HG03457 (cell line): ENCODE measurements around the gene DNAJC4.

ENCODE experiments used
- ATAC-seq: cut with Tn5 transposase; IDR thresholded peaks from one replicate; pipeline ENCODE4 v1.9.1; 2021; ENCODE audit warnings: moderate number of reproducible peaks; ENCODE audit not compliant: unreplicated experiment

Gene DNAJC4

GRCh38 chr11:64227405-64227956 lies 2.9 kb upstream of the DNAJC4 start:
- no peak for ATAC-seq

DNA sequence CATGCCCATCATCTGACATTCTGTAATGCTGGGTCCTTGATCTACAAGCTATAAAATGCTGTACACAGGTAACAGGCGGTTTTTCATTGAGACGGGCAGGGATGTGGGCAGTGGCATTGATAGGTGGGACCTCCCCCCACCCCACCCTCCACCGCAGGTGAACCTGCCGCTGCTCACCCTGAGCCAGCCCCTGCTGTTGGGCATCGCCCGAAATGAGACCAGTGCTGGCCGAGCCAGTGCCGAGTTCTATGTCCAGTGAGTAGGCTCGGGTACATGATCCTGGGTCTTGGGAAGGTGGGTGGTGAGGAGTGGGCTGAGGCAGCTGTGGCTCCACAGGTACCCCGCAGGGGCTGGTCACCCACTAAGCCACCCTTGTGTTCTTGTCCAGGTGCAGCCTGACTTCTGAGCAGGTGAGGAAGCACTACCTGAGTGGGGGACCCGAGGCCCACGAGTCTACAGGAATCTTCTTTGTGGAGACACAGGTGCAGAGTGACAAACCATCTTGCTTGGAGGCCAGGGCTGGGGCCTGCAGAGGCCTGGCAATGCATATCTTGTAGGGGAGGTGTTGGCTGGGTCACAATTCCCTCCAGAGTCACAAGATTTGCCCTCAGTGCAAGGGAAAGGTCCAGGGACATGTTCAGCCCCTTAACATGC lies 1.1 kb upstream of the DNAJC4 start:
- no peak for ATAC-seq

DNA sequence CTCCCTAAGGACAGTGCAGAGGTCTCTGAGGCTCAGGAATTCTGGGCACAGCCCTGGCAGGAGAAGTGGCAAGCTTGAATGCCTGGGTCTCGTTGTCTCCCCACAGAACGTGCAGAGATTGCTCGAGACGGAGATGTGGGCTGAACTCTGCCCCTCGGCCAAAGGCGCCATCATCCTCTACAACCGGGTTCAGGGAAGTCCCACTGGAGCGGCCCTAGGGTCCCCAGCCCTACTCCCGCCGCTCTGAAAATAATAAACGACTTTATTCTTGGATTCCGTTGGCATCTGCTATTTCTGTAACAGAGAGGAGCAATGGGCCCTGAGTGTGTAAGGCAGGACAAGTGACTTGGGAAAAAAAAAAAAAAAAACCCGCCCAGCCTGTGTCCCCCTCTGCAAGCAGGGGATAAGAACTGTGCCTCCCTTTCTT lies 591 bp upstream of the DNAJC4 start:
- no peak for ATAC-seq

- no peak for ATAC-seq
Observed at GRCh38 chr11:64230985-64231365, 627 bp downstream of the DNAJC4 start.

DNA sequence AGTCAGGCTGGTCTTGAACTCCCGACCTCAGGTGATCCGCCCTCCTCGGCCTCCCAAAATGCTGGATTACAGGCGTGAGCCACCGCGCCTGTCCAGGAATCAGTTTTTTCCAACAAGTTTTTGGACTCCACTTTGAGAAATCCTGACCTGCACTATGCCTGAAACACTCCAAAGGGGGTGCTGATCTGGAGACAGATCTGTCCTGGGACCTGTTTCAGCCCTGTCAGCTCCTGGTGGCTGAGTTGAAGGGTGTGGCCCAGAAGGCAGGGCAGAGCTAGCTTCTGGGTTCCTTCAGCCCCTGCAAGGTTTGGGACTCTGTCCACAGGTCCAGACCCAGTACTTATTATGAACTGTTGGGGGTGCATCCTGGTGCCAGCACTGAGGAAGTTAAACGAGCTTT lies 1.2 kb downstream of the DNAJC4 start:
- ATAC-seq, result no peak

GRCh38 chr11:64232182-64232966 lies 2.0 kb downstream of the DNAJC4 start:
- no peak for ATAC-seq

DNA sequence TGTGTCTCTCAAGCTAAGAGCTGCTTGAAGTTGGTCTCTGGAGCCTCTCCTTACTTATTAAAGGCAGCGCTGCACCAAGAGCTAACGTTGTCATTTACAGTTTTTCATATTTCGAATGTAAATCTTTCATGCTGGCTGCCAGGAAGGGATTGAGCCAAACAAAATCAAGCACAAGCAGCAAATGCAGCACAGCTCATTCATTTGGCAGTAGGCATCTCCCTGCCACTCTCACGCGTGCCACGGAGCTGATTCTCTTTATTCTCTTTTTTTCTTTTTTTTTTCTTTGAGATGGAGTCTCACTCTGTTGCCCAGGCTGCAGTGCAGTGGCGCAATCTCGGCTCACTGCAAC lies 2.6 kb downstream of the DNAJC4 start:
- no peak for ATAC-seq

GRCh38 chr11:64233913-64234586 lies 3.7 kb downstream of the DNAJC4 start, which contains the start of gene VEGFB:
VEGFB (plus strand) TSS chr11:64234584; CDS start chr11:64234834, 250 bp downstream.
- ATAC-seq, result no peak

- ATAC-seq, result no peak
Observed at GRCh38 chr11:64234647-64235379, 4.5 kb downstream of the DNAJC4 start.

DNA sequence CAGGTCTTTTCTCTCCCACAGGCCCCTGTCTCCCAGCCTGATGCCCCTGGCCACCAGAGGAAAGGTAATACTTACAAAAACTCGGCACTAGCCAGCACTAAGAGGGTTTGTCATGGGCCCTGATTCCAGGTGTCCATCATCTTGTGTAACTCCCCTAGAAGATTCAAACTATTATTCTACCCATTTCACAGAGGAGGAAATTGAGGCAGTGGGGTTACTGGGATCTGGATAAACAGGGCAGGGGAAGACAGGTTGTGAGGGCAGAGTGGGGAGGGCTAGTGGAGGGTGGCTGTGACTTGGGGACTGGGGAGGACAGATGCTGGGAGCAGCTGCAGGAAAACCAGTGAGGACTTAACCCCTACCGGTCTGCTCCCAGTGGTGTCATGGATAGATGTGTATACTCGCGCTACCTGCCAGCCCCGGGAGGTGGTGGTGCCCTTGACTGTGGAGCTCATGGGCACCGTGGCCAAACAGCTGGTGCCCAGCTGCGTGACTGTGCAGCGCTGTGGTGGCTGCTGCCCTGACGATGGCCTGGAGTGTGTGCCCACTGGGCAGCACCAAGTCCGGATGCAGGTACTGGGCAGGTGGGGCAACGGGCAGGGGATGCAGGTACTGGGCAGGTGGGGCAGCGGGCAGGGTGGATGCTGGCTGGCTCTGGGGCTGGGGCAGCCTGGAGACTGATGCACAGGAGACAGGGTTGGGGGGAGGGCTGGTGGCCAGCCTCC lies 5.3 kb downstream of the DNAJC4 start:
- ATAC-seq, result no peak

GRCh38 chr11:64237484-64237951 lies 7.2 kb downstream of the DNAJC4 start:
- no peak for ATAC-seq

DNA sequence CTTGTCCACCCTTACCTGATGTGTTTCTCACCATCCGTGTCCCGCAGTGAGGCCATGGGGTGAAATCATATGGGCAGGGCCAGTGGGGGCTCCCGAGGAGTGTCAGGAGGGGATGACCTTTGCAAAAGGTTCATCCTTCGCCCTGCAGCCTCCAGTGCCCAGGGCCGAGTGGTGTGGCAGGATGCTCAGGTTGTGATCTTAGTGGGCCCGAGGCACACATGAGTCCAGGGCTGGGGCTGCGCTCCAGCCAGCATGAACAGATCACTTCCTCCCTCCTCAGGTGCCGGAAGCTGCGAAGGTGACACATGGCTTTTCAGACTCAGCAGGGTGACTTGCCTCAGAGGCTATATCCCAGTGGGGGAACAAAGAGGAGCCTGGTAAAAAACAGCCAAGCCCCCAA lies 7.7 kb downstream of the DNAJC4 start:
- no peak for ATAC-seq

DNA sequence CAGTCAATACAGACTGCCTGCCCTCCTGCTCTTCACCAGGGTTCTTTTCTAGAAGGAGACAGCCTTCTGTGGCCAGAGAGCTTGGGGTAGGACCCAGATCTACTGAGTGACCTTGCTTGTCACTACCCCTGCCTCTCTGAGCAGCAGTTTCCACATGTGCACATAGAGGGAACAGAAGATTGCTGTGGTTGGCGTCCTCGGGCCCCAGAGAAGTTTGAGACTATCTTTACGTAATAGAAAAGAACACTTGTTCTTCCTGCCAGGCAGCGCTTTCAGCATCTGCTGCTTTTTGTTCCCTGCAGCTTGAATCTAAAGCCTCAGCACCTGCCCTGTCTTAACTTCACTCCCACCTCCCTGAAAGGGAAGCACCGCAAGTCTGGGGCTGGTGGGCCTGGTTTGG lies 8.7 kb downstream of the DNAJC4 start:
- no peak for ATAC-seq

GRCh38 chr11:64239662-64240434 lies 9.5 kb downstream of the DNAJC4 start:
- peak; percentile 16 for ATAC-seq

DNA sequence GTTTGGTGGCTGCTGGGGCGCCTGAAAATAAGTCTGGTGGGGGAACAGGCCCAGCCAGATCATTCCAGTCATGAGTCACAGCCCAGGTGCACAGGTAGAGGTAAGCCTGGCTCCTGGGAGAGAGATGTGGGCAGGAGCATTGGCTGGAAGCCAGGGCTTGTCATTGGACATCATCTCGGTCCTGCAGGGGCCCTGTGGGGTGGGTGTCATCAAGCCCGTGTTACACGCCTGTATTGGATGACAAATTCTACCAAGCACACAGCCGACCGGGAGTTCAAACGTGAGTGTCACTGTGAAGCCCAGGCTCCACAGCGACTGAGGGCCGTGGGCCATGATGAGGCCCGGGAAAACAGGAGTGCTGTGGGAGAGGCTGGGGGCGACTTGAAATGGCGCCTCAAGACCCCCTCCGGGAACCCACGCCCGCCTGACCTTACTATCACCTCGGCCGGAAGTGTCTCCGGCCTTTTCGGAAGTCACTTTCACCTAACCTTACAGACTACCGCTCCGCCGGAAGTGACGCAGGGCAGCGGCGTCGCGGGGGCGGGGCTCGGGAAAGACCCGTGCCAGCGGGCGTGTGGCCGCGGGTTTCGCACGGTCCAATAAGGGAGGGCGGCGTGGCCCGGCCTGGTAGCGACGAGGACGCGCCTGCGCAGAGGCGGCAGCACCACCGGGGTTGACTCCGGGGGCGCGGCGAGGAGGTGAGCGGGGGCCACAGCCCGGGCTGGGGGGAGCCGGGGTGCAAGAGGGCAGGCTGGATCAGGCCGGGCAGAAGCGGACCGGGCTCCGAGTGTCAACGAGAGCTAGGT lies 10.3 kb downstream of the DNAJC4 start, which contains the start of gene FKBP2:
FKBP2 (plus strand) TSS at position 661 of the 806 bp plus-strand sequence. CDS start 1,293 bp downstream, outside the sequence.
- ATAC-seq, result peak; percentile 36

DNA sequence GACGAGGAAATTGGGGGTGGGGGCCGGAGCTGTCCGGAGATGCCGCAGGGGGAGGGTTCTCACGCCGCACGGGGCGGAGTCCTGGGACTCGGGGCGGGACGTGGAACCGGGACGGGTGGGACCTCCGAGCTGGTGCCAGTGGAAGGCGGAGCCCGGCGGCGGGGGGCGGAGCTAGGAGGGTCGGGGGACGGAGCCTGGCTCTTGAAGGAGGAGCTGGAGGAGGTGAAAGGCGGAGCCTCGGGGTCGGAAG lies 10.8 kb downstream of the DNAJC4 start:
- peak; percentile 43 for ATAC-seq

DNA sequence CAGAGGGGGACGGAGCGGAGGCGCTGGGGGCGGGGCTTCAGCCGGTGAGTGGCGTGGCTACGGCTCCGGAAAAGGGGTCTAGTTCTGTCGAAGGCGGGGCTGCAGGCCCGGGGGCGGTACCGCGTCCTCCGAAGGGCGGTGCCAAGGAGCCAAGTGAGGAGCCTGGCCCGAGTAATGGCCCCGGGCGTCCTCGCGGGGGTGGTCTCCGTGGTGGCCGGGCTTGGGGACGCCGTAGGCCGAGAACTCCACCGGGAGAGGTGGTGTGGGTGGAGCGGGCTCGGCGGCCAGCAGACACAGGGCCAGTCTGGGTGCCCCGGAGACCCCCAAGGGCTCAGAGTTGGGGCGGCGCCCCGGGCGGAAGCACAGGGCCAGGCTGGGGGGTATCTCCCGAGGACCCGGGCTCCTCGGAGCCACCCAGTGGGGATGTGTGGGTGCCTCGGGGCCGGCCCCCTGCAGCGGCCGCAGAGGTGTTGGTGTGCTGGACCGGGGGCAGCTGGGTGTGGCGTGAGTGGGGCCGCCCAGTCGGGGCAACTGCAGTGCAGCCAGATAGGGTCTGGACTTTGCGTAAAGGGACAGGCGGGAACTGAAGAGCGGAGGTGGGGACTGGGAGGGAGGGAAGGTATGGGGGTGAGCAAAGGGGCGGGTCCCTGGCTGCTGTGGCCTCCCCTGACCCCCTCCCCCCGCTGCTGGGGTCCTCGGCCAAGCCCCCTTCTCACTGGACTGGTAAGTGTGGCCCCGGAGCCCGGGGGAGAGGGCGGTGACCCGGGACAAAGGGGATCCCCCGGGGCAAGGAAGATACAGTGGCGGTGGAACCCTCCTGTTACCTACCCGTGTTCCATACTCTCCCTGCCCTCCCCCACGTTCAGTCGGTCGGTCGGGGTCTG lies 11.4 kb downstream of the DNAJC4 start:
- ATAC-seq, result peak; percentile 11
